ENCODE data around the gene BICDL1.

- TF ChIP-seq CTCF (IDR thresholded peaks at IDR 0.05 in 8 of 11, conservative IDR thresholded peaks at IDR 0.05 in 3 of 11): no peak
- TF ChIP-seq POLR2A (IDR thresholded peaks at IDR 0.05): no peak
Measured at GRCh38 chr12:120090626-120091295, 101.7 kb downstream of the BICDL1 start.
